HG02610 (cell line): Measurements from ENCODE around the gene AXDND1.

ENCODE experiments used
- ATAC-seq: cut with Tn5 transposase; IDR thresholded peaks from one replicate; pipeline ENCODE4 v1.9.1; 2021; ENCODE audit warnings: mild to moderate bottlenecking, moderate library complexity; ENCODE audit not compliant: unreplicated experiment

AXDND1 gene, protein sequence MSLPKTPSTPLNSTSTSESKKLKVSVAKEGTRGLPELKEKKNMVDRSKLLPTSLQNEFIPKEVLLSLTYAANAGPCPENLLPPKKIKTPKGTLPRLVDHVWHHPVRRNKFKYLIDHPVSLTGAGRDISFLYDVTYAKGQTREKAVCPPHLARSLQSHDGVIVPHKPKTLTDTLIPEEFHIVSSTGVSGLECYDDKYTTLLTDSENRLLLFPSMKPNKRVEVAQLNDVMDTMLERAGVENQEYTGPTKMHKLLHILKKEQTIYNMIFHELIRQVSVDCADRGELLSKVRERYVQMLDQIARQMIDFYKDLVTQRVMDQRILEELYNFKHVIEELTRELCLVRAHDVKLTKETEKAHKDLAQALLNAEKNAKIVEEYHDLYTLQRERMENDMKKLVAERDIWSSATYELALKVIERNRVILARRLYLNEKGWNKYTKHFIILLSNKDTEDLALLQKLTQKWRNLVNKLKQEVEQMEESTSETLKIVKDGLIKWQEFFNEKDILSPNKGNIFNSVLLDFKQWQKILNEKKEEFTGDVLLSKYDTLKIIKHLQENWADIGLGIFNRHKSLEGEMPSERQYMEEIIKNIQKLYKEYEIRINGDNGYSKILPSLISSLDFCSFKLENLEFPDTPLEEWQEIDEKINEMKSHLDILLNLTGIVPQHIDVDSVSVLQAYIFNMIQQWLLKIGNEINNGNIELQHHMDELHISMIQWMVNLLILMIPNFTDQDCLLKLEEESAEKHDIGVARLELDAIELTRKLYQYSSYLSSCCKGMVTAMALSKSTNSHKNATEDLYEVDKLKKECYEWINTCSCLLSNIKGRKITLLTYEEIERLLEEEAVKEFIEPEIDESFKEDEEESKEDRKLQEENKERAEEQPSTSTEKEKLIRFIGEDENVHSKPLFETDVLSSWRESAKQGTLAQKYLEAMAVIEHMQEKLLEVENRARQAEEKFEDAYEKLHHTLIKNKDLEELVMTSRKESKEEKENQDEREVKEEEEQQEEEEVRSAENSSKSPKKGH

GRCh38 chr1:179365342-179366092 lies at the start of gene AXDND1:
TSS of gene AXDND1 (plus strand) at chr1:179365971. CDS start at chr1:179366510, 539 bp downstream.
- peak; percentile 99 for ATAC-seq

DNA sequence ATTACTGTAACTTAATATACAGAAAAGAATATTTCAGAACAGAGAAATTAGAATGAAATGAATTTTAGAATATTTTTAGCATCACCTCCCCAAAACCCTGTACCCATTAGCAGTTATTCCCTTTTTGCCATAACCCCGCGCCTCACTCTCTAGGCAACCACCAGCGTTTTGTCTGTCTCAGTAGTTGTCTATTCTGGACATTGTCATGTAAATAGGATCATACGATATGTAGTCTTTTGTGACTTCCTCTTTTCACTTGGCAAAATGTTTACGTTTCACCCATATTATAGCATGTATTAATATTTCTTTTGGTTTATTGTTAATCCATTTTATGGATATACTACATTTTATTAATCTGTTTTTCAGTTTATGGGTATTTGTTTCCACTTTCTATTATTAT lies 47.3 kb upstream of the AXDND1 start:
- ATAC-seq, result no peak

GRCh38 chr1:179321533-179322216 lies 44.1 kb upstream of the AXDND1 start:
- ATAC-seq, result no peak

GRCh38 chr1:179322557-179322956 lies 43.2 kb upstream of the AXDND1 start:
- ATAC-seq, result no peak

GRCh38 chr1:179323436-179323835 lies 42.3 kb upstream of the AXDND1 start:
- no peak for ATAC-seq

GRCh38 chr1:179325836-179326235 lies 39.9 kb upstream of the AXDND1 start:
- ATAC-seq, result no peak

DNA sequence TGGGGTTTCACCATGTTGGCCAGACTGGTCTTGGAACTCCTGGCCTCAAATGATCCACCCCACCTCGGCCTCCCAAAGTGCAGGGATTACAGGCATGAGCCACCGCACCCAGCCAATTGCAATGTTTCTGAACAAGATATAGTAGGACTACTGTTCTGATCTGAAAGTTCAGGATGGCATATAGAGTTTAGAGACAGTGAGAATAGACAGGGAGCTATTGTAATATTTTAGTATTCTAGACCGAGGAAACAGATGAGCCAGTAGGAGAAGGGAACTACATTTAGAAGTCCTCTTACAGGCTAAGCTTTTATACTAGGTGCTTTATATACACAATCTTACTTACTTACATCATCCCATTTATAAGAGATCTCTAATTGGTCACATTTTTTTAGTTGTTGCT lies 39.0 kb upstream of the AXDND1 start:
- no peak for ATAC-seq

DNA sequence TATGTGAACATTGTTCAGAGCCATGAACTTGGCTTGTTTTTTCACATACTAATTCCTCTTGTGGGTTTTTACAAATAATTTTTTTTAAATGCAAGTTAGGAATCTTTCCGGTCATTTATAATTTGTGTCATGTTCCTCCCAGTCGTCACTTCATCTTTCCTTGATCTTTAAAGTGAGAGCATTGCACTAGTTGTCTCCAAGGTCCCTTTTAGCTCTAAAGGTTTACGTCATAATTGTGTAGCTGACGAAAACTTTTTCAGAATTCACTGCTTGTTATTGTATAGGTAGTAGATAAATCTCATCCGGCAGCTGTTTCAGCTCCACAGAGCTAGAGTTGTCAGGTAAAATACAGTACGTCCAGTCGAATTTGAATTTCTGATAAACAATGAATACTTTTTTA lies 38.6 kb upstream of the AXDND1 start:
- no peak for ATAC-seq

- ATAC-seq, result no peak
Measured at GRCh38 chr1:179327679-179328078, 38.1 kb upstream of the AXDND1 start.

GRCh38 chr1:179329862-179330261 lies 35.9 kb upstream of the AXDND1 start:
- ATAC-seq, result no peak

- ATAC-seq, result no peak
Measured at GRCh38 chr1:179334440-179334839, 31.3 kb upstream of the AXDND1 start.

- ATAC-seq, result no peak
Measured at GRCh38 chr1:179337288-179337687, 28.5 kb upstream of the AXDND1 start.

GRCh38 chr1:179337942-179338560 lies 27.7 kb upstream of the AXDND1 start:
- ATAC-seq, result no peak

- ATAC-seq, result no peak
Measured at GRCh38 chr1:179340918-179341317, 24.9 kb upstream of the AXDND1 start.

DNA sequence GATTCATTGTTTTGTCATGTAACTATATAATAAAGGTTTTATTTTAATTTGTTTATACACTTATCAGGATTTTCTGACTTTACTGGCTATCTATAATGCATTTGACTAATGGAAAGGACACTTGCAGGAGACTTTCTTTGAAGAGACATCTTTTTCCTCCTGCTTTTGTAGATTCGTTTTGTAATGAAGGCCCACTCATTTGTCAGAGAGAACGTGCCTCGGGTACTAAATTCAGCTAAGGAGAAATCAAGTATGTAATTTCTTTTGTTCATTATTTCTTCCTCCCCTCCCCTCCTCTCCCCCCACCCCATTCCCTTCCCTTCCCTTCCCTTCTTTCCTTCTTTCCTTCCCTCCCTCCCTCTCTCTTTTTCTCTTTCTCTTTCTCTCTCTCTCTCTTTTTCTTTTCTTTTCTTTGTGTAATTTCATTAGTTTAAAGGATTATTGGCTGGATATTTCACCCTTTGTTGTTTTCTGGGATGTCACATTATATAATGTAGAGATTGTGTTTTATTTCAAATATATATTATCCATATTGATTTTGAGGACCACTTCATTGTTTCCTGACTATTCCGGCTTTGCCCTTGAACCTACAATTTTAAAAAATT lies 23.7 kb upstream of the AXDND1 start:
- no peak for ATAC-seq

DNA sequence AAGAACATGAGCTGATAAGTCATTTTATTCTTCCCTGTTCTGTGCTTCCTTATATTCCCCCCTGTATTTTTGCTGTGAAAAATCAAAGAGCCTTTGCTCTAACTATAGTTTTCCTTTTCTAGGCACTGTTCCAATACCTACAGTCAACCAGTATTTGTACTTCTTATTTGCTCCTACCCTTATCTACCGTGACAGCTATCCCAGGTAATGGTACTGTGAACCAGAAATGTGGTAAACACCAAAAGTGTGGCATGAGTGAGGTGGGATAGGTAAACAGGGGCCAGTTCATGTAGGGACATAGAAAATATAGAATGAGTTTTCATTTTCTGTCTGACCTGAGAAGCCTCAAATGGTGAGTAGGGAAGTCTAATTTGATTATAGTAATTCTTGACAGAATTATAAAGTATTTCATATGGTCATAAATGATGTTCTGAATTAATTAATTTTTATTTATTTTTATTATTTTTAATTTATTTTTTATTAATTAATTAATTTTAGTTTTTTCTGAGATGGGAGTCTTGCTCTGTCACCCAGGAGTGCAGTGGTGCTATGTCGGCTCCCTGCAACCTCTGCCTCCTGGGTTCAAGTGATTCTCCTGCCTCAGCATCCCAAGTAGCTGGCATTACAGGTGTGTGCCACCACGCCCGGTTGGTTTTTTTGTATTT lies 22.9 kb upstream of the AXDND1 start:
- ATAC-seq, result no peak

DNA sequence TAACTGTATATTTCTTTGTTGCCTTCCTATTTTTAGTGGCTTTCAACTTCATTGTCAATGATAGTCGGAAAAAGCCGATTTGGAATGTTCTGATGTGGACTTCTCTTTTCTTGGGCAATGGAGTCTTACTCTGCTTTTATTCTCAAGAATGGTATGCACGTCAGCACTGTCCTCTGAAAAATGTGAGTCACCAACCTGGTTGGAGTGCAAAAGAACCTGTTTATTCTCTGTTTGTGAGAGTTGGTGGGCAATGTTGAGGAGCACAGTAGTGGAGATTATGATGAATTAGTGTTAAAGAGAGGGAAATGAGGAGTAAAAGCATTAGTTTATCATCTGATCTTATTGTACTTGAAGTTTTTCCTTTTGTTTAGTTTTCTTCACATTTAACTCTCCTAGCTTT lies 14.5 kb upstream of the AXDND1 start:
- no peak for ATAC-seq

GRCh38 chr1:179352236-179352635 lies 13.5 kb upstream of the AXDND1 start:
- no peak for ATAC-seq

GRCh38 chr1:179353546-179353945 lies 12.2 kb upstream of the AXDND1 start:
- ATAC-seq, result no peak
